Colonic mucosa (tissue), 4 donors: ENCODE results near the gene TVP23A. TPM values are rescaled to one million over a fixed set of nuclear protein-coding genes. Genes with fewer than 3 reads are reported as not detected.

ENCODE experiments used
- DNase-seq: peaks from one replicate; pipeline ENCODE4 v3.0.0-alpha.2; 2020
- H3K27ac ChIP-seq: fragments of 200-600 bp; one replicate; pipeline ENCODE4 v1.8.0; 2021
- H3K27me3 ChIP-seq: fragments of 200-600 bp; one replicate; pipeline ENCODE4 v1.8.0; 2021
- H3K36me3 ChIP-seq: fragments of 200-600 bp; one replicate; pipeline ENCODE4 v1.8.0; 2021
- H3K4me1 ChIP-seq: fragments of 200-600 bp; one replicate; pipeline ENCODE4 v1.8.0; 2021; ENCODE audit warnings: mild to moderate bottlenecking
- H3K4me3 ChIP-seq: fragments of 200-600 bp; one replicate; pipeline ENCODE4 v1.8.0; 2021
- H3K9ac ChIP-seq, 2 donors: one replicate each; pipeline ENCODE4 v1.7.0; 2013; ENCODE audit warnings: control low read depth in 2 of 2, low read depth in 2 of 2, low read length in 2 of 2
- H3K9me3 ChIP-seq: fragments of 200-600 bp; one replicate; pipeline ENCODE4 v1.8.0; 2021
- CTCF ChIP-seq: fragments of 200-600 bp; IDR thresholded peaks from one replicate; pipeline ENCODE4 v1.8.0; 2022; ENCODE audit warnings: antibody characterized with exemption, mild to moderate bottlenecking
- intact Hi-C: fragments of 100-400 bp; cut with DNase I; formaldehyde crosslinking; loops from one replicate; pipeline ENCODE4 v1.14.1; 2022
- total RNA-seq, 2 donors: library from RNA; stranded (reverse); fragmentation: NEBNext Ultra II Directional in 1 of 2; extraction: Animal tissue kit (Norgen Biotek cat#: 25700) in 1 of 2; gene quantifications; one replicate each; pipeline ENCODE4 v1.2.1, GENCODE V29; 2021
- donor health status: healthy.
- donor health status: DM: no; HTN: no; CAD: no.
- donor health status: DM: no; HTN: no; CAD: no.

Gene TVP23A
- total RNA-seq, 2 donors from 2014 or later = 0.19 TPM; not detected in 1

- no peaks in the 10 kb centered on the region for H3K27me3 ChIP-seq
- TF ChIP-seq CTCF = no peak
- H3K9ac ChIP-seq = no peak overlapping the region
- no peaks in the 10 kb centered on the region for H3K4me1 ChIP-seq
- DNase-seq = no peak
- intact Hi-C loops = no loop called here
- H3K36me3 ChIP-seq = no peaks in the 10 kb centered on the region
- H3K9me3 ChIP-seq = no peaks in the 10 kb centered on the region
- H3K4me3 ChIP-seq = no peak overlapping the region
- no peak overlapping the region for H3K27ac ChIP-seq
Observed at GRCh38 chr16:10770907-10771306, 47.7 kb downstream of the TVP23A start.

- Histone ChIP-seq H3K4me1 (no peaks in the 10 kb centered on the region), H3K9me3 (no peaks in the 10 kb centered on the region), H3K36me3 (no peaks in the 10 kb centered on the region), H3K9ac (no peak overlapping the region), H3K27me3 (no peaks in the 10 kb centered on the region), H3K27ac (no peak overlapping the region), H3K4me3 (no peak overlapping the region)
- intact Hi-C loops = no loop called here
- TF ChIP-seq CTCF = no peak
- no peak for DNase-seq
Observed at GRCh38 chr16:10769381-10769780, 49.2 kb downstream of the TVP23A start.

GRCh38 chr16:10767127-10767526, 51.5 kb downstream of the TVP23A start:
- Histone ChIP-seq H3K36me3 (peaks cover 4% of the 10 kb centered on the region), H3K4me3 (no peak overlapping the region), H3K9me3 (no peaks in the 10 kb centered on the region), H3K4me1 (no peaks in the 10 kb centered on the region), H3K27ac (no peak overlapping the region), H3K9ac (no peak overlapping the region), H3K27me3 (no peaks in the 10 kb centered on the region)
- no peak for DNase-seq
- no peak for TF ChIP-seq CTCF
- intact Hi-C loops = no loop called here

- H3K27me3 ChIP-seq = no peaks in the 10 kb centered on the region
- H3K4me1 ChIP-seq = no peaks in the 10 kb centered on the region
- H3K9ac ChIP-seq = no peak overlapping the region
- no peak for DNase-seq
- no peak overlapping the region for H3K4me3 ChIP-seq
- H3K27ac ChIP-seq = no peak overlapping the region
- no peak for TF ChIP-seq CTCF
- H3K36me3 ChIP-seq = peaks cover 9% of the 10 kb centered on the region
- intact Hi-C loops = no loop called here
- H3K9me3 ChIP-seq = no peaks in the 10 kb centered on the region
Observed at GRCh38 chr16:10765772-10766171, 52.8 kb downstream of the TVP23A start.

GRCh38 chr16:10763456-10763855, 55.1 kb downstream of the TVP23A start:
- Histone ChIP-seq H3K27ac (no peak overlapping the region), H3K27me3 (no peaks in the 10 kb centered on the region), H3K9me3 (no peaks in the 10 kb centered on the region), H3K4me3 (no peak overlapping the region), H3K9ac (no peak overlapping the region), H3K4me1 (no peaks in the 10 kb centered on the region), H3K36me3 (peaks cover 28% of the 10 kb centered on the region)
- no peak for TF ChIP-seq CTCF
- intact Hi-C loops = no loop called here
- no peak for DNase-seq
